Coronary artery (tissue), 2 donors: ENCODE results near the gene STH.
A peak's percentile ranks its signal among the peaks of the same experiment; 100 is the strongest.
"Not testable (repeated sequence)": the region's sequence is repeated elsewhere in the genome, so short reads cannot be mapped to it uniquely, and the experiment has no call there.

Experiments
- DNase-seq: peaks from one replicate; pipeline ENCODE4 v3.0.0-alpha.2; 2017; ENCODE audit warnings: low spot score
- H3K27ac ChIP-seq, 2 donors: fragments of 200-600 bp; sonication (generic); one replicate each; pipeline ENCODE4 v1.5.1; 2016 to 2019
- H3K4me3 ChIP-seq: fragments of 200-600 bp; sonication (generic); 2 replicates; pipeline ENCODE4 v1.5.1; 2016; ENCODE audit warnings: mild to moderate bottlenecking, moderate library complexity
- CTCF ChIP-seq: fragments of 200-600 bp; sonication (generic); IDR thresholded peaks from one replicate; pipeline ENCODE4 v1.5.1; 2019; ENCODE audit warnings: antibody characterized with exemption

STH gene

GRCh38 chr17:46020998-46021397, 21.9 kb downstream of the STH start:
- no peak for DNase-seq
- H3K4me3 ChIP-seq: no peak overlapping the region
- TF ChIP-seq CTCF: no peak
- peak overlapping the region in 1 of 2 donors; percentile 19 for H3K27ac ChIP-seq

GRCh38 chr17:46023366-46023765, 24.3 kb downstream of the STH start:
- not testable (repeated sequence) for H3K4me3 ChIP-seq, DNase-seq, H3K27ac ChIP-seq

- no peak overlapping the region for H3K27ac ChIP-seq
- no peak overlapping the region for H3K4me3 ChIP-seq
- DNase-seq: no peak
- no peak for TF ChIP-seq CTCF
These were observed 24.8 kb downstream of the STH start for GRCh38 chr17:46023783-46024388.

GRCh38 chr17:46024590-46024989, 25.5 kb downstream of the STH start:
- TF ChIP-seq CTCF: no peak
- Histone ChIP-seq H3K4me3 (no peak overlapping the region), H3K27ac (no peak overlapping the region)
- DNase-seq: no peak

- no peak for TF ChIP-seq CTCF
- Histone ChIP-seq H3K4me3 (no peak overlapping the region), H3K27ac (peak overlapping the region in 1 of 2 donors; percentile 68)
- no peak for DNase-seq
These were observed 26.0 kb downstream of the STH start for GRCh38 chr17:46025060-46025459.

- TF ChIP-seq CTCF: no peak
- peak overlapping the region in 1 of 2 donors; percentile 68 for H3K27ac ChIP-seq
- no peak overlapping the region for H3K4me3 ChIP-seq
- DNase-seq: no peak
These were observed 26.6 kb downstream of the STH start for GRCh38 chr17:46025510-46026165.

GRCh38 chr17:46026166-46027047, 27.4 kb downstream of the STH start:
- no peak for TF ChIP-seq CTCF
- H3K4me3 ChIP-seq: no peak overlapping the region
- DNase-seq: no peak
- H3K27ac ChIP-seq: peak overlapping the region in 1 of 2 donors; percentile 68
